Bone marrow (tissue), 2 donors: ENCODE data around the gene HMGCL.
"Not testable (repeated sequence)": the region's sequence is repeated elsewhere in the genome, so short reads cannot be mapped to it uniquely, and the experiment has no call there.

Source experiments
- DNase-seq, 2 donors: peaks; one replicate each; lab custom pipeline; 2025; lab: John Stamatoyannopoulos, UW

The HMGCL gene

DNA sequence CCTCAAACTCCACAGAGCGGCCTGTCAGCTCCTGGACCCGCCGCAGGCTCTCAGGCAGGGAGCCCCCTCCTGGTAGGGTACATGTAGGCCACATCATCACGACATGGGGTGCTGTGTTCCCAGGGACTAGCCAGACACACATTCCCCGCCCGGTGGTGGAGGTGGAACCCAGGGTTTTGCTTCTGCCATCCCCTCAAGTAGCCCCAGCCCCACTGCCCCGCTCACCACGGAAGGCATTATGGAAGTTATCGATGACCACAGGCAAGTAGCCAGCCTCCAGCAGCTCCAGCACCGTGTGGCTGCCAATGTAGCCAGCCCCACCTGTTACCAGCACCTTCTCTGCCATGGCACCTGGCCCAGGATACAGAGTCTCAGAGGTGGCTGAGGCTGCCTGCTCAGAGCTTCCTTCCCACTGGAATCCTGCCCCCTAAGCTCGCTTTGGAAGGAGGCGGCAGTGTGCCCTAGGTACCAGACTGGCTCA is 26.5 kb downstream of the HMGCL start:
- DNase-seq, result no peak

DNA sequence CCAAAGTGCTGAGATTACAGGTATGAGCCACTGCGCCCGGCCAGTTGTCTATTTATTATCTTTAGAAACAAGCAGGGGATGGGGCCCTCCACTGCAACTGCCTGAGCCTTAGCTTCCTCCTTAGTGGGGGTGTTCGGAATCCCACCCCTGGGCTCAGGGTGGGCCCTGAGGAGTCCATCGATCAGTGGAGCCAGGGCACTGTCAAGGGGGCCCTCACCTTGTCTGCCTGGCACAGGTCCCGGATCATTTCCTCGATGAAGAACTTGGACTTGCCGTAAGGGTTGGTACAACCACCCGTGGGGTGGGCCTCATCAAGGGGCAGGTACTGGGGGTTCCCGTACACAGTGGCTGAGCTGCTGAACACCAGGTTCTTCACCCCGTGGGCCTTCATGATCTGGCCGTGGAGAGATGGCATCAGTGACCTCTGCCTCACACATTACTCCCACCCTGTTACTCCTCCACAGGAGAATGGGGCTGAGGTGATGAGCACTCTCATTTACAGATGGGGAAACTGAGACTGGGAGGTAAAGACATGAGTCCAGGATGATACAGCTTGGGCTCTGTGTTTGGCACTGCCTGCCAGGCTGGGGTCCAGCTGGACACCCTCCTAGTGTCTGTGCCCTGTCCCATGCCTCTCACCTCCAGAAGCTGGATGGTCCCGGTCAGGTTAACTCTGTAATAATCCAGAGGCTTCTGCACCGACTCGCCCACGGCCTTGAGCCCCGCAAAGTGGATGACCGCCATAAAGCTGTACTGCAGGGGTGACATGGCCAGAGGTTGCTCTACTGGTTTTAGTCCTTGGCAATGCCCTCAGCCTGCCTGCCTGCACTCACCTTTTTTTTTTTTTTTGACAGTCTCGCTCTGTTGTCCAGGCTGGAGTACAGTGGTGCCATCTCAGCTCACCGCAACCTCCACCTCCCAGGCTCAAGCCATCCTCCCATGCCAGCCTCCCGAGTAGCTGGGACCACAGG is 27.5 kb downstream of the HMGCL start:
- no peak for DNase-seq

DNA sequence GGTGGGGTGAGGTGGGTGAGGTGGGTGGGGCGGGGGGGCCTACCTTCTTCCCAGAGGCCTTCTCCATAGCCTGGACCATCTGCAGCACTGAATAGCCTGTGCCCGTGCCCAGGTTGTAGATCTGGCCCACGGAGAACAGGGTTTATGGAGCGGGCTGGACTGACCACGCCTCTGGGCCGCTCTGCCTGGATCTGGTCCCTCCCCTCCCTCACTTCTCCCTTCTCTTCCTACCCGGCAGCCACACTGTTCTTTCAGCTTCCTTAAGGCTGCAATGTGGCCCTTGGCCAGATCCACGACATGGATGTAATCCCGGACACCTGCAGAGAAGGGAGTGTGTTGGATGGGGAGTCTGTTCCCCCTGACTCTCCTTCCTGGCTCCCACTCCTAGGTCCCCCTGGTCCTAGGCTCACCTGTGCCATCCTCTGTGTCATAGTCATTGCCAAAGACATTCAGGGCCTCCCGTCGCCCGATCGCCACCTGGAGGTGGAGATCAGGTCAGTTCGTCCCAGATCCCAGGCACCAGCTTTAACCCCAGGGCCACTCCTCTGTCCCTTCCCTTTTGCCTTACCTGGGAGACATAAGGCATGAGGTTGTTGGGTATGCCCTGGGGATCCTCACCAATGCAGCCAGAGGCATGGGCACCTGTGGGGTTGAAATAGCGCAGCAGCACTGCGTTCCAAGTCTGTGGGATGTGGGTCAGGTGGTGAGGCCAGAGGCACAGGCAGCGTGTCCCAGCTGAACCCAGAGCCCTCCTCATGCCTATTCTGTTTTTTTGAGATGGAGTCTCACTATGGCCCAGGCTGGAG is 28.6 kb downstream of the HMGCL start:
- DNase-seq, result no peak

DNA sequence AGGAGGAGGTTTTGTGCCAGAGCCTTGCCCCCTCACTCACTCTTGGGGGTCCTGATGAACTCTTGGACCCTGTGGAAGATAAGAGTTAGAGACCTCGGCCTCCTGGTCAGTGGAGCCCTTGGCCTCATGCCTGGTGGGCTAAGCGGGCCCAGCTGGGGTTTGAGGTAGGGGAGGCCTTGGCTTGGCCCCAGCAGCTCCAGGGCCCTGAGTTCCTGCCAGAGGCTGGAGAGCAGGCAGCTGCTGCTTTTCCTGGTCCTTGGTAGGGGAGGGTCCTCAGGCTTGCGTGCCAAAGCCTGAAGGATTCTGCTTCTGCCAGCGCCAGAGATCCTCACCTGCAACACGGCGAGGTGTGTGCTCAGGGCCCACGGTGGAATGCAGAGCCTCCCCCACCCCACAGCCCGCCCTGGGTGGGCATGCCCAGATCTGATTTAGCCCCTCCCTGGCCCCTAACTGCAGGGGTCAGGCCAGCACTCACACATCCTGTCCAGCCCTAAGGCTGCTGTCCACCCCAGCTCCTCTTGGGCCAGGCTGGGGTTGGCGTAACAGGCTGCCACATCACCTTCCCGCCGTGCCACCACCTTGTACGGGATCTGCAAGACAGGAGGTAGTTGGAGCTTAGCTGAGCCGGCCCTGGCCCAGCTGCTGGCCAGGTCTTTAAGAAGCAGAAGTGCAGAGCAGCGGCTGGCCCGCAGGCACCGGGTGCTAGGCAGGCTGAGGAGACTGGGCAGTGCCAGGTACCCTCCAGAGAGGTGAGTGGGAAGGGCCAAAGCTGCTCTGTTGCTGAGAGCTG is 29.4 kb downstream of the HMGCL start:
- no peak for DNase-seq

DNA sequence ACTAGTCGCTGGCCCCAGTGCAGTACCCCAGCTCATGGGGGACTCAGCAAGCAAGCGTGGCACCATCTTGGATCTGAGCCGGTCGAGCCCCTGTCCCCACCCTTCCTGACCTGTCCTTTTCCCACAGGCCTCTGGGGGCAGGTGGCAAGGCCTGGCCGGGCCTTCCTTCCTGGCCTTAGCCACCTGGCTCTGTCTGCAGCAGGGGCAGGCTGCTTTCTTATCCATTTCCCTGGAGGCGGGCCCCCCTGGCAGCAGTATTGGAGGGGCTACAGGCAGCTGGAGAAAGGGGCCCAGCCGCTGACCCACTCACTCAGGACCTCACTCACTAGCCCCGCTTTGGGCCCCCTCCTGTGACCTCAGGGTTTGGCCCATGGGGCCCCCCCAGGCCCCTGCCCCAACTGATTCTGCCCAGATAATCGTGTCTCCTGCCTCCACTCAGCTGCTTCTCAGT is 30.5 kb downstream of the HMGCL start:
- not testable (repeated sequence) for DNase-seq

DNA sequence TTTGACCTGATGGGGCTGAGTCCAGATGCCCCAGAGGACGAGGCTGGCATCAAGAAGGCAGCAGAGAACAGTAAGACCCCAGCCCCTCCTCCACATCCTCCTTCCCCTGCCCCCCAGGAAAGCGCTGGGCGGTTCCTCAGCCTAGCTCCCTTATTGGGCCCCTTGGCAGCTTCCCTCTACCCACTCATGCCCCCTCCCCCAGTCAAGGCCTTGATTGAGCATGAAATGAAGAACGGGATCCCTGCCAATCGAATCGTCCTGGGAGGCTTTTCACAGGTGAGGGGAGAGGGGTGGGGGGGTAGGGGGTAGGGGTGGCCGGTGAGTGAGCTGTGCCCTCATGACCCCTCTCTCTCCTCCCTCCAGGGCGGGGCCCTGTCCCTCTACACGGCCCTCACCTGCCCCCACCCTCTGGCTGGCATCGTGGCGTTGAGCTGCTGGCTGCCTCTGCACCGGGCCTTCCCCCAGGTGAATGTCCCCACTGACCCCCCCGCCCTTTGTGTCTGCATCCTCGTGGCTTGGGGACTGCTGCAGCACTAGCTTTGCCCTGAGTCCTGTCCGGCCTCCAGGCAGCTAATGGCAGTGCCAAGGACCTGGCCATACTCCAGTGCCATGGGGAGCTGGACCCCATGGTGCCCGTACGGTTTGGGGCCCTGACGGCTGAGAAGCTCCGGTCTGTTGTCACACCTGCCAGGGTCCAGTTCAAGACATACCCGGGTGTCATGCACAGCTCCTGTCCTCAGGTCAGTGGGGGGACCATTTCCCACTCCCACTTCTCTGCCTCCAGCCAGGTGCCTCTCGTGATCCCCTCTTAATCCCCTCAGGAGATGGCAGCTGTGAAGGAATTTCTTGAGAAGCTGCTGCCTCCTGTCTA is 31.1 kb downstream of the HMGCL start:
- DNase-seq, result no peak

DNA sequence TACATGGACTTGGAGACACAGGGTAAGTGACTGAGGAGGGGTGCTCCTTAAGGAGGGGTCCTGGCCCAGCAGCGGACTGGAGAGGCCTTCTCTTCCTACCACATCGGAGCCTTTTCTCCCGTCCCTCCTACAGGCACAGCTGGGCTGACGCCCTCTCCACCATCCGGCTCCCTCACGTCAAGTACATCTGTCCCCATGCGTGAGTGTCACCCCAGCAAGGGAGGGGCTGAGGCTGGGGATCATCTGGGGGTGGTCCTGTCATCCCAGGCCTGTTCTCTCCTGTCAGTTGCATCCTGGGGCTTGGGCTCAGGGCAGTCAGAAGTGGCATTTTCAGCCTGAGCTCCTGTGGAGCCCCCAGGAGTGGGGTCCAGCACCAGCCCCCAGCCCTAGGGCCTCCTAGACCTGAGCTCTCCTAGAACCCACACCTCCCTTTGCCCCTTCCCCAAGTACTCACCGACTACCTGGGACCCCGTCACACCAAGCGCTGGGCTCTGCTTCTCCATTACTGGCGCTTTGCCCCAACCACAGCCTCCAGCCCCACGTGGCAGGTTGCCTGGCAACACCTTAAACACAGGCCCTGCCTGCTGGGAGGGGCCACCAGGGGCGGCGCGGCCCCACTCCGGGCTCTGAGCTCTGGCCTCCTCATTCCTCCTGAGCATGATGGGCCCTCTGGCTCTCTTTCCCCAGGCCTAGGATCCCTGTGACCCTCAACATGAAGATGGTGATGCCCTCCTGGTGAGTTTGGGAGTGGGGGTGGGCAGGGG is 32.0 kb downstream of the HMGCL start:
- DNase-seq, result no peak

DNA sequence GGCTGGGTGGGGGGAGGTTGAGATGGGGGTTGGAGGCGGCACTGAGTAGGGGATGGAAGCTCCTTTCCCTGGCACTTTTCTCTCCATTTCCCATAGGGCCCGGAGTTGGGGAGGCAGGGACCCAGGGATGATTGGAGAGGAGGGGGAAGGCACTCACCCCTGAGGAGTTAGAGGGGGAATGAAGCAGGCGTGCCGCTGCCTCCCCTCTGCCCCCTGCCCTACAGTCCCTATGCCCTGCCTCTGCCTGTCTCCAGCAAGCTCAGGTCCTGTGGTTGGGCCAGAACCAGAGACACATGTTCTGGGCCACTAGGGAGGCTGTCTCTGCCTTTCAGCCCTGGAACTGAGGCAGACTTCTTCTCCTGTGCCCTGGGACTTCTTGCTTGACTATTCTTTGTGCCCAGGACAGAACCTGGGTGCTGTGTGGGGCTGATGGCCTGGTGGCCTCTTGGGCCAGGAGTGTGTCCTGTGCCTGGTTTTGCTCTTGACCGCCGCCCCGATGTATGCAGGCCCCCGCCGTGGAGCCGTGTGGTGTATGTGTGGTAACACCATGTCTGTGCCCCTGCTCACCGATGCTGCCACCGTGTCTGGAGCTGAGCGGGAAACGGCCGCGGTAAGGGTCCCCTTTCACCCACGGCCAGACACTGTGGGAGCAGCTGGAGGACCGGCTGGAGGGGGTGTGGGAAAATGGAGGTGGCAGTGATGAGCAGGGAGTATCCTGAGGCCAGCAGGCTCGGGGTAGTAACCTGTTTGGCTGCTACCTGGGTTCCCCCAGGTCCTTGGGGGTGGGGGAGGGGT is 32.9 kb downstream of the HMGCL start:
- DNase-seq, result no peak

DNA sequence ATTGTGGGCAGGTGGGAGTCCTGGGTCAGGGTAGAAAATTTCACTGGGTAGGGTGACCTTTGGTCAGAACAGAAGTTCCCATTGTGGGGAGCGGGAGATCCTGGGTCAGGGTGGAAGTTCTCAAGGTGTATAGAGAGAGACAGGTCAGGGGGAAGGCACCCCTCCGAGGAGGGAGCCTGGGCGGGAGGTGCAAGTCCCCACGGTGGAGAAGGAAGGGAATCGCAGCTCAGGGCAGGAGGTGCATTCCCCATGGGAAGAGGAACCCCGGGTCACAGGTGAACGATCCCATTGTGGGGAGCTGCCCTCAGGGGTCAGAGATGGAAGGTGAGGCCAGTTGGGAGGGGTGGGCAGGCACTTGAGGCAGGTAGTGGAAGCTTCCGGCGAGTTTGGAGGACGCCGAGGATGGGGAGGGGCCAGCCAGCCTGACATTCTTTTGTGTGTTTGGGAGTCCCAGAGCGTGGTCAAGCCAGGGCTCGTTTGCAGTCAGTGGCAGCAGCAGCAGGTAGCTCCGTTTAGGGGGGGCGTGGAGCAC is 33.6 kb downstream of the HMGCL start:
- no peak for DNase-seq

DNA sequence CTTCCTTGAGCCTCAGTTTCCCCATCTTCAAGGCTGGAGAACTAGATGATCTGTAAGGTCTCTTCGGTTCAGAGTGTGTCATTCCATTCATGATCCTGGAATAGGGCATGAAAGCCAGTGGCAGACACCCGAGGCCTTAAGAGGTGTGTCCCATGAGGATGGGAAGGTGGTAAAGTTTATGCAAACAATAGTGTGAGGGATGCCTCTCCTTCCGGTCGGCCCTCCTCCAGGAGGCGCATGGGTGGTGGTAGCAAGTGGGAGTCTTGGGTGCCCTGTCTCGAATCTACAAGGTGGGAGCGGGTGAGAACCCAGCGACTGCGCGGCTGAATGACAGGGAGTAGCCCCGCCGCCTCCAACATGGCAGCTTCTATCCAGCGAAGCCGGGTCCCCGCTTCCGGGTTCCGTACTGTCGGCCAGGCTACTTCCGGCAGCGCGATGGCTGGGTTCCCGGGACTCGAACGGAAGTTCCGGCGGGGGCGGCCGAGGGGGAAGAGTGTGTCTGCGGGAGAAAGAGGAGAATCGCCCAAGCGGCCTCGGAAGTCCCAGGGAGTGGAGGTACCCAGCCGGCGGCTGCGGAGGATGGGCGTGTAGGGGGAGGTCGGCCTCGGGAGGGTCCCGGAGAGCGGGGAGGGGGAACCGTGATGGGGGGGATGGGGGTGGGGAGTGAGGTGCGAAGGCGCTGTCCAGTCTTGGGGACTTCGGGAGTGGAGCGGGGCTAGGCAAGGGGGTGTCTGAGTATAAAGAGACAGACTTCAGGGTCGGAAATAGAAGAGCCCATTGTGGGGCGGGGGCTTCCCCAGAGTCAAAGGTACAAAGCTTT is 34.3 kb downstream of the HMGCL start, which contains the start of gene LYPLA2:
TSS of gene LYPLA2 (plus strand) at position 450 of the 820 bp plus-strand sequence. CDS start 1,538 bp downstream, outside the sequence.
- DNase-seq, result peak; percentile 70 to 78

DNA sequence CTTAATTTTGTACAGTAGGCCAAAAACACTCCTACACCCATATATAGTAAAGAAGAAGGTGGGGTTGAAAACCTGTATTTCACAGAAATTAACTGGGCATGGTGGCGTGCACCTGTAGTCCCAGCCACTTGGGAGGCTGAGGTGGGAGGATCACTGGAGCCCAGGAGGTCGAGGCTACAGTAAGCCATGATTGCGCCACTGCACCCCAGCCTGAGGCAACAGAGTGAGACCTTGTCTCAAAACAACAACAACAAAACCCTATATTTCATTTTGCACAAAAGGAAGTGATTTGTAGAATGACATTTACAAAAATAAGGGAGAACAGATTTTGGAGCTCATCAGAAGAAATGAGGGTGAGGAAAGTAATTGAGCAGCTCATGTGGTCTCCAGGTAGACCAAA is 36.5 kb downstream of the HMGCL start:
- DNase-seq, result no peak

DNA sequence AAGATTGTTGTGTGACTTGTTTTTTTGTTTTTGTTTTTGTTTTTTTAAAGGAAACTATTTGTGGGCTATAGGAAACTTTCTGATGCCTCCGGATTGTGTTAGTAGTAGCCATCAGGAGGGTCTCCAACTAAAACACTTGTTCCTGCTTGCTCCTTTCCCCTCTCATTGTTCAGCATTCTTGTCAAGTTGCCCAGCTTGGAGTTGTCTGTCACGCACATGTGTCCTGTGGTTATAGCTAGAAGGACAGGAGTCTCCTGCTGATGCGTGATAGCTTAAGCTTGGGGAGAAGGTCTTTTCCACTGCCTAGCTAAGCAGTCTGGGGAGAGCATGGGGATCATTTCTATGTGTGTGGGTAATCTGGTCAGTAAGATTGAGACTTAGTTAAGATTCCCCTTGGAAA is 37.5 kb downstream of the HMGCL start:
- no peak for DNase-seq

DNA sequence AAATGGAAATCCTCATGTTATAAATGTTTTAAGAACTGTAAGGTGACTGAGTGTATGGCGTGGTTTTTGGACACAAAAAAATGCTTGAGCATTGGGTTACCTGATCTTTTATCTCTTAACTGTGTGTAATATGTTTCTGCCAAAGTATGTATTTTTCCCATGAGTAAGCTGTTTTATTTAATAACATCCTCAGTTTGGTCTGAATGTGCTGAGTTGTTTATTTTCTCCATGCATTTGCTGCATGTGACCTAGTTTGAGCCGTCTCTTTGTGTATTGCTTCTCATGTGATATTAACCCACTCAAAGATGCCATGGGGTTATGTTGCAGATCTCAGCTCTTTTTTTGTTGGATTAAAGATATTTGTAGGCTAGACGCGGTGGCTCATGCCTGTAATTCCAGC is 40.4 kb downstream of the HMGCL start:
- DNase-seq, result no peak

DNA sequence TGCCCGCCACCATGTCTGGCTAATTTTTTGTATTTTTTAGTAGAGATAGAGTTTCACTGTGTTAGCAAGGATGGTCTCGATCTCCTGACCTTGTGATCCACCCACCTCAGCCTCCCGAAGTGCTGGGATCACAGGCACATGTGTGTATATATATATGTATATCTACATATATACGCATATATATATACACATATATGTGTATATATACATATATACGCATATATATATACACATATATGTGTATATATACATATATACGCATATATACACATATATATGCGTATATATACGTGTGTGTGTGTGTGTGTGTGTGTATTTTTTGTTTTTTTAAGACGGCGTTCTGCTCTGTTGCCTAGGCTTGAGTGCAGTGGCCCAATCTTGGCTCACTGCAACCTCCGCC is 42.1 kb downstream of the HMGCL start:
- DNase-seq, result not testable (repeated sequence)

DNA sequence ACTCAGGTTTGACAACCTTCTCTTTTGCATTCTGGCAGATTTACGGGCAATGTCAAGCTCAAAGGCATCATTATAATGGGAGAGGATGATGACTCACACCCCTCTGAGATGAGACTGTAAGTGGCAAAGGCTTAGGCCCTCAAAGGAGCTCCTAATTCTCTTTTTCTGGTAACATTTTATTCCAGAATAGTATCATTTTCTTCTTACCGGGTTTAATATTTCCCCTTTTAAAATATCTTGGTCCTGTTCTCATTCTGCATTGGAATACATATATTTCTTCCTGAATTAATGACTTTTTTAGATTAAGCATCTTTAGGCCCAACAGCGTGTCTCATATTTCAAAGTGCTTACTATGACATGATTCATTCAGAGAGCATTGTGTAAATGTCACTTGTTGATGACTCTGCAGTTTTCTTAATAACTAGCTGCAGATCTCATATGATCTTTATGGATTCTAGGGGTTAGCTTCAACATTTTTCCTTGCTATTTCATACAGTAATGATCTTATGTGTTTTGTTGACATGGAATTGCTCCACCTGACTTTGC is 45.3 kb downstream of the HMGCL start:
- DNase-seq, result no peak

DNA sequence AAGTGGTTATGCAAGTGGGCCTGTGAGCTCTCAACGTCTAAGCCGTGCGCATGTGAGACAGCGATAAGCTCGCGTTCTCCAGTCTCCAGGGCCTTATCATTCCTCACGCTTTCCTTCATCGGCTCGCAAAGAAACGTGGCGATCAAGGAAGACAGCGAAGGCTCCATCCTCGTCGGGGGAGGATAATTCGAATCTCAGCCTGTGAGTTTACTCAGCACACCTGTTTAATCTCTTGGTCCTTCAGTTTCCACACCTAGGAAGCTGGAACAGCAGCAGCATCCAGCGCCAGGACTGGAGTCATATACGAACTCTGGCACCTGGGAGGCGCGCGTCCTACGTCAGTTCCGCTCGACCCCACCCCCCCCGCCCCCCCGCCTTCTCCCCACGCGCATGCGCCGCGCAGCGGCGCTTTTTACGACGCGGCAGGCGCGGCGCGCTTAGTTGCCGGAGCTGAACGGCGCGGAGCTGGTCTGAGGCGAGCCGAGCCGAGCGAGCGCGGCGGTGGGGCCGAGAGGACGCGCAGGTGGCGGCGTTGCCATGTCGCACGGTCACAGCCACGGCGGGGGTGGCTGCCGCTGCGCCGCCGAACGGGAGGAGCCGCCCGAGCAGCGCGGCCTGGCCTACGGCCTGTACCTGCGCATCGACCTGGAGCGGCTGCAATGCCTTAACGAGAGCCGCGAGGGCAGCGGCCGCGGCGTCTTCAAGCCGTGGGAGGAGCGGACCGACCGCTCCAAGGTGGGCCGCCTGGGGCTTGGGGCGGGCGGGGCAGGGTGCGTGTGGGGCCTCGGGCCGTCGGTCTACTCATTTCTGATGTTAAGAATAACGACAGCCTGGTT is 47.0 kb downstream of the HMGCL start, which contains the start of gene PITHD1:
TSS of gene PITHD1 (plus strand) at position 440 of the 836 bp plus-strand sequence. CDS start at position 538, 98 bp downstream.
- DNase-seq, result peak; percentile 59 to 84

DNA sequence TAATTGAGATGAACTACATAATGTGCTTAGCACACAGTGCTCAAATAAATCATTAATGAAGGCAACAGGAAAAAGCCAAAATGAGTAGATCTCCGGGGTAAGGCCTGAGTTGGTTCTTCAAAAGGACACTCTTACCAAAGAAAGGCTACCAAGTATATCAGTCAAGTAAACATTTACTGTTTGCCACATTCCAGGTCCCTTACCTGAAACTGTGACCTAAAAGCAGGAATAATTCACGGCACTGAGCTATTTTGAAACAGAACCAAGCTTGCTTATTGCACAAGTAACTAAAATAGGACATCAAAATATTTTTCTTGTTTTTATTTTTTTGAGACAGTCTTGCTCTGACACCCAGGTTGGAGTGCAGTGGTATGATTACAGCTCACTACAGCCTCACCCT is 49.0 kb downstream of the HMGCL start:
- DNase-seq, result no peak
